HCT116 (cell line): ENCODE results near the gene GRIK2. TPM values are rescaled to one million over a fixed set of nuclear protein-coding genes. Genes with fewer than 3 reads are reported as not detected.

Experiments used
- ATAC-seq: fragments of 200-7000 bp; cut with Tn5 transposase; 2 replicates; pipeline ENCODE4 v1.9.1; 2020; ENCODE audit warnings: mild to moderate bottlenecking, moderate library complexity
- BruUV-seq: library from RNA; stranded (reverse); fragments of 400-500 nt; replicated peaks from 2 replicates; lab custom pipeline; 2021; lab: Mats Ljungman, UMichigan
- CTCF ChIA-PET: fragments of 300-600 bp; sonication (Branson Sonifier 250); formaldehyde crosslinking; loops from one replicate; lab custom pipeline; 2021; ENCODE audit warnings: antibody characterized with exemption; lab: Charles Lee
- POLR2A ChIA-PET: fragments of 300-600, 350-600 bp; sonication (Branson Sonifier 250); formaldehyde crosslinking; loops from one replicate; lab custom pipeline; 2021; ENCODE audit warnings: antibody characterized with exemption; lab: Charles Lee
- RAD21 ChIA-PET, 2 experiments: fragments of 300-600 bp; sonication (Branson Sonifier 250); formaldehyde crosslinking; loops; one replicate each; lab custom pipeline; 2023; ENCODE audit warnings: low total read pairs in 2 of 2; ENCODE audit not compliant: uncharacterized antibody in 2 of 2, unreplicated experiment in 2 of 2, low non-redundant PET in 1 of 2; lab: Charles Lee
- DNase-seq: peaks from one replicate; pipeline ENCODE4 v3.0.0-alpha.2; 2010; ENCODE audit warnings: low read depth, low spot score
- H2AFZ ChIP-seq: fragments of 200-600 bp; shearing (Covaris generic), sonication (generic); 2 replicates; pipeline ENCODE4 v1.6.1; 2017; ENCODE audit warnings: low read depth, mixed run types, mixed read lengths, antibody characterized with exemption, low read length; ENCODE audit not compliant: poor library complexity, severe bottlenecking
- H3K27ac ChIP-seq: 2 replicates; pipeline ENCODE4 v1.5.1; 2012; ENCODE audit warnings: low read depth, low read length
- H3K27me3 ChIP-seq: fragments of 200-600 bp; sonication (generic); 2 replicates; pipeline ENCODE4 v1.6.1; 2016; ENCODE audit warnings: mixed run types, low read length, mixed read lengths; ENCODE audit not compliant: insufficient read depth
- H3K36me3 ChIP-seq, 2 experiments: fragments of 200-500 bp in 1 of 2; fragments of 200-600 bp in 1 of 2; sonication (Bioruptor generic) in 1 of 2; sonication (generic) in 1 of 2; 2 replicates each; pipeline versions ENCODE4 v1.5.1 to v1.6.1; 2014 to 2016; ENCODE audit warnings: low read length in 2 of 2, inconsistent platforms in 1 of 2, mixed read lengths in 1 of 2, mixed run types in 1 of 2; ENCODE audit not compliant: insufficient read depth in 2 of 2, control insufficient read depth in 1 of 2
- H3K4me1 ChIP-seq, 2 experiments: fragments of 200-600 bp in 1 of 2; sonication (generic) in 1 of 2; 2 replicates each; pipeline versions ENCODE4 v1.5.1 to v1.6.1; 2012 to 2017; ENCODE audit warnings: low read length in 2 of 2, inconsistent platforms in 1 of 2, mild to moderate bottlenecking in 1 of 2, mixed read lengths in 1 of 2, mixed run types in 1 of 2, moderate library complexity in 1 of 2; ENCODE audit not compliant: insufficient read depth in 2 of 2, control insufficient read depth in 1 of 2
- H3K4me2 ChIP-seq: fragments of 200-600 bp; sonication (generic); 2 replicates; pipeline ENCODE4 v1.6.1; 2017; ENCODE audit warnings: mixed run types, low read length, mixed read lengths
- H3K4me3 ChIP-seq, 2 experiments: fragments of 200-600 bp in 1 of 2; sonication (generic) in 1 of 2; replicated peaks in 1 of 2; 2 replicates each; pipeline ENCODE4 v1.5.1; 2011 to 2016; ENCODE audit warnings: low read length in 2 of 2, control low read depth in 1 of 2, low read depth in 1 of 2, mild to moderate bottlenecking in 1 of 2, mixed read lengths in 1 of 2, mixed run types in 1 of 2
- H3K79me2 ChIP-seq: fragments of 200-600 bp; sonication (generic); 2 replicates; pipeline ENCODE4 v1.6.1; 2017; ENCODE audit warnings: mild to moderate bottlenecking, mixed run types, low read length, moderate library complexity, mixed read lengths; ENCODE audit not compliant: insufficient read depth
- H3K9ac ChIP-seq: fragments of 200-600 bp; sonication (generic); 2 replicates; pipeline ENCODE4 v1.6.1; 2016; ENCODE audit warnings: low read length, mixed read lengths
- H3K9me2 ChIP-seq: fragments of 200-600 bp; sonication (generic), shearing (Covaris generic); 2 replicates; pipeline ENCODE4 v1.6.1; 2017; ENCODE audit warnings: mixed run types, mild to moderate bottlenecking, moderate library complexity; ENCODE audit not compliant: insufficient read depth
- H3K9me3 ChIP-seq, 2 experiments: fragments of 200-500 bp in 1 of 2; fragments of 200-600 bp in 1 of 2; sonication (Bioruptor generic) in 1 of 2; sonication (generic) in 1 of 2; 2 replicates each; pipeline ENCODE4 v1.6.1; 2014 to 2017; ENCODE audit warnings: low read length in 2 of 2, mixed read lengths in 2 of 2, inconsistent platforms in 1 of 2, low read depth in 1 of 2, mild to moderate bottlenecking in 1 of 2, mixed run types in 1 of 2, moderate library complexity in 1 of 2; ENCODE audit not compliant: control insufficient read depth in 1 of 2, insufficient read depth in 1 of 2
- H4K20me1 ChIP-seq: fragments of 200-600 bp; sonication (generic), shearing (Covaris generic); 2 replicates; pipeline ENCODE4 v1.6.1; 2017; ENCODE audit warnings: mixed run types, mild to moderate bottlenecking, moderate library complexity; ENCODE audit not compliant: insufficient read depth
- CBX3 ChIP-seq: IDR thresholded peaks from 2 replicates; pipeline ENCODE4 v1.6.1; 2012; ENCODE audit warnings: low read depth
- CEBPB ChIP-seq: IDR thresholded peaks from 2 replicates; pipeline ENCODE4 v1.6.1; 2012; ENCODE audit warnings: low read depth
- EGR1 ChIP-seq: IDR thresholded peaks from 2 replicates; pipeline ENCODE4 v1.6.1; 2012; ENCODE audit warnings: low read depth
- EZH2 ChIP-seq: fragments of 200-600 bp; sonication (generic); IDR thresholded peaks from 2 replicates; pipeline ENCODE4 v1.6.1; 2017; ENCODE audit warnings: antibody characterized with exemption, mixed run types
- FOSL1 ChIP-seq: IDR thresholded peaks from 2 replicates; pipeline ENCODE4 v1.6.1; 2012; ENCODE audit warnings: low read depth
- JUND ChIP-seq: IDR thresholded peaks from 2 replicates; pipeline ENCODE4 v1.6.1; 2012
- POLR2A ChIP-seq: IDR thresholded peaks from 2 replicates; pipeline ENCODE4 v1.7.0; 2011; ENCODE audit warnings: borderline replicate concordance; ENCODE audit not compliant: insufficient read depth, insufficient read length; ENCODE audit errors: extremely low read depth
- SIN3A ChIP-seq: IDR thresholded peaks from 2 replicates; pipeline ENCODE4 v1.6.1; 2012; ENCODE audit warnings: low read depth
- SRF ChIP-seq: IDR thresholded peaks from 2 replicates; pipeline ENCODE4 v1.6.1; 2012; ENCODE audit warnings: low read depth
- ZFX ChIP-seq: fragments of 450-650 bp; IDR thresholded peaks from 2 replicates; pipeline ENCODE4 v1.6.1; 2017
- ZNF274 ChIP-seq: fragments of 200-500 bp; sonication (Bioruptor generic); IDR thresholded peaks from 2 replicates; pipeline ENCODE4 v1.6.1; 2014; ENCODE audit warnings: mild to moderate bottlenecking, low read depth, low read length, inconsistent platforms
- intact Hi-C: fragments of 100-400 bp; cut with micrococcal nuclease; formaldehyde crosslinking; loops from 2 replicates; pipeline ENCODE4 v1.10.0; 2022
- total RNA-seq: library from RNA; stranded (reverse); gene quantifications from one replicate; pipeline ENCODE4 v1.2.1, GENCODE V29; 2021; ENCODE audit not compliant: unreplicated experiment
- TF ChIP-seq, protein P1 (sequence below): IDR thresholded peaks from 2 replicates; pipeline ENCODE4 v1.6.1; 2012; ENCODE audit warnings: low read depth
- TF ChIP-seq, protein P2 (sequence below): IDR thresholded peaks from 2 replicates; pipeline ENCODE4 v1.6.1; 2012
- TF ChIP-seq, protein P3 (sequence below), 3 experiments: fragments of 200-600 bp in 1 of 3; sonication (generic) in 1 of 3; IDR thresholded peaks in 2 of 3; conservative IDR thresholded peaks in 1 of 3; 2 replicates each; pipeline ENCODE4 v1.5.1; 2012 to 2017; ENCODE audit warnings: low read depth in 2 of 3, low read length in 2 of 3, antibody characterized with exemption in 1 of 3, borderline replicate concordance in 1 of 3, control low read depth in 1 of 3, mild to moderate bottlenecking in 1 of 3, mixed read lengths in 1 of 3, mixed run types in 1 of 3, moderate library complexity in 1 of 3; ENCODE audit not compliant: insufficient read depth in 1 of 3
- TF ChIP-seq, protein P4 (sequence below): IDR thresholded peaks from 2 replicates; pipeline ENCODE4 v1.6.1; 2011; ENCODE audit warnings: mild to moderate bottlenecking, low read length, moderate library complexity; ENCODE audit not compliant: insufficient replicate concordance; ENCODE audit errors: extremely low read depth

Gene GRIK2
- total RNA-seq, 1 experiment from 2014 or later, result 0.64 TPM

DNA sequence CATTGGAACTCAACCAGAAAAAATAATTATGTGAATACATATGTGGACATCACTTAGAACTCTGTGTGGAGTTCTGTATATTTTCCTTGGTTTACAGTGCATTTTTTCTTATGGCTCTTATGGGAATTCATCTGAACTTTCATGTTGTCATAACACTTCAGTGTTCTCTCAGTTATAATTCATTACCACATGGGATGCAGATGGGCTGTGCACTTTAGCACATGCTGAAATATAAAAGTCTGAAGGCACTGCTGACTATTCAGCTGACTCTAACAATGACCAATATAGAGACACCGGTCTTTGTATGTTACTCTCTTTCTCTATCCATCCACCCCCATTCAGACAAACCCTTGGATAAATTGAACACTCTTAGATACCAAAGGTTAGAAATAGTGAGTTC lies 29.3 kb downstream of the GRIK2 start (continued):
- TF ChIP-seq, protein P1, sequence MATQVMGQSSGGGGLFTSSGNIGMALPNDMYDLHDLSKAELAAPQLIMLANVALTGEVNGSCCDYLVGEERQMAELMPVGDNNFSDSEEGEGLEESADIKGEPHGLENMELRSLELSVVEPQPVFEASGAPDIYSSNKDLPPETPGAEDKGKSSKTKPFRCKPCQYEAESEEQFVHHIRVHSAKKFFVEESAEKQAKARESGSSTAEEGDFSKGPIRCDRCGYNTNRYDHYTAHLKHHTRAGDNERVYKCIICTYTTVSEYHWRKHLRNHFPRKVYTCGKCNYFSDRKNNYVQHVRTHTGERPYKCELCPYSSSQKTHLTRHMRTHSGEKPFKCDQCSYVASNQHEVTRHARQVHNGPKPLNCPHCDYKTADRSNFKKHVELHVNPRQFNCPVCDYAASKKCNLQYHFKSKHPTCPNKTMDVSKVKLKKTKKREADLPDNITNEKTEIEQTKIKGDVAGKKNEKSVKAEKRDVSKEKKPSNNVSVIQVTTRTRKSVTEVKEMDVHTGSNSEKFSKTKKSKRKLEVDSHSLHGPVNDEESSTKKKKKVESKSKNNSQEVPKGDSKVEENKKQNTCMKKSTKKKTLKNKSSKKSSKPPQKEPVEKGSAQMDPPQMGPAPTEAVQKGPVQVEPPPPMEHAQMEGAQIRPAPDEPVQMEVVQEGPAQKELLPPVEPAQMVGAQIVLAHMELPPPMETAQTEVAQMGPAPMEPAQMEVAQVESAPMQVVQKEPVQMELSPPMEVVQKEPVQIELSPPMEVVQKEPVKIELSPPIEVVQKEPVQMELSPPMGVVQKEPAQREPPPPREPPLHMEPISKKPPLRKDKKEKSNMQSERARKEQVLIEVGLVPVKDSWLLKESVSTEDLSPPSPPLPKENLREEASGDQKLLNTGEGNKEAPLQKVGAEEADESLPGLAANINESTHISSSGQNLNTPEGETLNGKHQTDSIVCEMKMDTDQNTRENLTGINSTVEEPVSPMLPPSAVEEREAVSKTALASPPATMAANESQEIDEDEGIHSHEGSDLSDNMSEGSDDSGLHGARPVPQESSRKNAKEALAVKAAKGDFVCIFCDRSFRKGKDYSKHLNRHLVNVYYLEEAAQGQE, result no peak
- TF ChIP-seq SIN3A (no peak), SRF (no peak), EGR1 (no peak), ZNF274 (no peak), FOSL1 (no peak), ZFX (no peak)
- TF ChIP-seq, protein P2, sequence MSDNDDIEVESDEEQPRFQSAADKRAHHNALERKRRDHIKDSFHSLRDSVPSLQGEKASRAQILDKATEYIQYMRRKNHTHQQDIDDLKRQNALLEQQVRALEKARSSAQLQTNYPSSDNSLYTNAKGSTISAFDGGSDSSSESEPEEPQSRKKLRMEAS, result no peak
- TF ChIP-seq, protein P3, sequence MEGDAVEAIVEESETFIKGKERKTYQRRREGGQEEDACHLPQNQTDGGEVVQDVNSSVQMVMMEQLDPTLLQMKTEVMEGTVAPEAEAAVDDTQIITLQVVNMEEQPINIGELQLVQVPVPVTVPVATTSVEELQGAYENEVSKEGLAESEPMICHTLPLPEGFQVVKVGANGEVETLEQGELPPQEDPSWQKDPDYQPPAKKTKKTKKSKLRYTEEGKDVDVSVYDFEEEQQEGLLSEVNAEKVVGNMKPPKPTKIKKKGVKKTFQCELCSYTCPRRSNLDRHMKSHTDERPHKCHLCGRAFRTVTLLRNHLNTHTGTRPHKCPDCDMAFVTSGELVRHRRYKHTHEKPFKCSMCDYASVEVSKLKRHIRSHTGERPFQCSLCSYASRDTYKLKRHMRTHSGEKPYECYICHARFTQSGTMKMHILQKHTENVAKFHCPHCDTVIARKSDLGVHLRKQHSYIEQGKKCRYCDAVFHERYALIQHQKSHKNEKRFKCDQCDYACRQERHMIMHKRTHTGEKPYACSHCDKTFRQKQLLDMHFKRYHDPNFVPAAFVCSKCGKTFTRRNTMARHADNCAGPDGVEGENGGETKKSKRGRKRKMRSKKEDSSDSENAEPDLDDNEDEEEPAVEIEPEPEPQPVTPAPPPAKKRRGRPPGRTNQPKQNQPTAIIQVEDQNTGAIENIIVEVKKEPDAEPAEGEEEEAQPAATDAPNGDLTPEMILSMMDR (IDR thresholded peaks at IDR 0.05 in 2 of 3, conservative IDR thresholded peaks at IDR 0.05 in 1 of 3; ENCODE audit: borderline replicate concordance in 1 of 3, insufficient read depth in 1 of 3, low read depth in 2 of 3, low read length in 2 of 3), result no peak

DNA sequence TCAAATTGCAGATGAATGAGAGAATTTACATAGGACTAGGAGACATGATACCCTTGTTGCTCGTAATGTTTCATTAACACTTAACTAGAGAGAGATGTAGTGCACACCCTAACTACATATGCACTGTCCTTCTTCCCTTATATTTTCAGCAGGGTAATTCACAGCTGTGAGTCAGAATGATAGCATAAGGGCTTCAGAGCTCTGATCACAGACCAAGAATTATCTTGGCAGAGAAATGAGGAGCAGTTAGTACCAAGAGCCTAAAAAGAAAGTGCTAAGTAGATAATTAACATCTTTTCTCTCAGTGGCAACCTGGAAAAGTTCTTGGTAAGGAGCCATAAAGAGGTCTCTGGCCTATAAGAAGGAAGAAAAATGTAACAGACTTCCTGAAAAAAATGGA lies 35.8 kb downstream of the GRIK2 start:
- Histone ChIP-seq H3K79me2 (no peaks in the 10 kb centered on the region), H3K9ac (no peak overlapping the region), H3K9me3 (no peaks in the 10 kb centered on the region), H3K4me2 (no peak overlapping the region), H4K20me1 (no peaks in the 10 kb centered on the region), H3K4me1 (no peaks in the 10 kb centered on the region), H3K27me3 (no peaks in the 10 kb centered on the region), H2AFZ (no peak overlapping the region), H3K4me3 (no peak overlapping the region), H3K27ac (no peak overlapping the region), H3K36me3 (no peaks in the 10 kb centered on the region), H3K9me2 (no peaks in the 10 kb centered on the region)
- ChIA-PET RAD21 (no interaction called here), CTCF (no interaction called here), POLR2A (no interaction called here)
- intact Hi-C loops, result no loop called here
- DNase-seq (no peak), ATAC-seq (no peak)
- BruUV-seq, result no TSS peak
- TF ChIP-seq EGR1, result no peak
- TF ChIP-seq JUND, result no peak
- no peak for TF ChIP-seq FOSL1
- TF ChIP-seq, protein P4, sequence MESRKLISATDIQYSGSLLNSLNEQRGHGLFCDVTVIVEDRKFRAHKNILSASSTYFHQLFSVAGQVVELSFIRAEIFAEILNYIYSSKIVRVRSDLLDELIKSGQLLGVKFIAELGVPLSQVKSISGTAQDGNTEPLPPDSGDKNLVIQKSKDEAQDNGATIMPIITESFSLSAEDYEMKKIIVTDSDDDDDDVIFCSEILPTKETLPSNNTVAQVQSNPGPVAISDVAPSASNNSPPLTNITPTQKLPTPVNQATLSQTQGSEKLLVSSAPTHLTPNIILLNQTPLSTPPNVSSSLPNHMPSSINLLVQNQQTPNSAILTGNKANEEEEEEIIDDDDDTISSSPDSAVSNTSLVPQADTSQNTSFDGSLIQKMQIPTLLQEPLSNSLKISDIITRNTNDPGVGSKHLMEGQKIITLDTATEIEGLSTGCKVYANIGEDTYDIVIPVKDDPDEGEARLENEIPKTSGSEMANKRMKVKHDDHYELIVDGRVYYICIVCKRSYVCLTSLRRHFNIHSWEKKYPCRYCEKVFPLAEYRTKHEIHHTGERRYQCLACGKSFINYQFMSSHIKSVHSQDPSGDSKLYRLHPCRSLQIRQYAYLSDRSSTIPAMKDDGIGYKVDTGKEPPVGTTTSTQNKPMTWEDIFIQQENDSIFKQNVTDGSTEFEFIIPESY, result no peak
- no peak for TF ChIP-seq POLR2A
- no peak for TF ChIP-seq SRF
- TF ChIP-seq ZFX, result no peak
- no peak for TF ChIP-seq CEBPB
- no peak for TF ChIP-seq ZNF274
- TF ChIP-seq, protein P2, result no peak
- no peak for TF ChIP-seq EZH2
- TF ChIP-seq, protein P3 (IDR thresholded peaks at IDR 0.05 in 2 of 3, conservative IDR thresholded peaks at IDR 0.05 in 1 of 3; ENCODE audit: borderline replicate concordance in 1 of 3, insufficient read depth in 1 of 3, low read depth in 2 of 3, low read length in 2 of 3), result no peak
- TF ChIP-seq CBX3, result no peak
- TF ChIP-seq, all 23 proteins: peak for 0
